Mononuclear cell (primary cell): ENCODE results near the gene LPP. TPM values are rescaled to one million over a fixed set of nuclear protein-coding genes. Genes with fewer than 3 reads are reported as not detected.
"Not testable (repeated sequence)": the region's sequence is repeated elsewhere in the genome, so short reads cannot be mapped to it uniquely, and the experiment has no call there.

Source experiments
- H3K27me3 ChIP-seq: 2 replicates; pipeline ENCODE4 v1.6.0; 2011; ENCODE audit warnings: low read length, control low read depth; ENCODE audit not compliant: insufficient read depth
- H3K4me1 ChIP-seq: 2 replicates; pipeline ENCODE4 v1.5.1; 2011; ENCODE audit warnings: mild to moderate bottlenecking, low read length, control low read depth; ENCODE audit not compliant: insufficient read depth
- H3K4me3 ChIP-seq: 2 replicates; pipeline ENCODE4 v1.5.1; 2011; ENCODE audit warnings: mild to moderate bottlenecking, low read length, moderate library complexity
- H3K9me3 ChIP-seq: 2 replicates; pipeline ENCODE4 v1.5.1; 2011; ENCODE audit warnings: low read depth, mild to moderate bottlenecking, control low read depth, low read length
- total RNA-seq: library from RNA; depleted of rRNA; stranded (reverse); fragments of >200 nt; gene quantifications from one replicate; pipeline ENCODE4 v1.2.3, GENCODE V29; 2012

LPP gene
- total RNA-seq, 1 donor: 32.5 TPM

DNA sequence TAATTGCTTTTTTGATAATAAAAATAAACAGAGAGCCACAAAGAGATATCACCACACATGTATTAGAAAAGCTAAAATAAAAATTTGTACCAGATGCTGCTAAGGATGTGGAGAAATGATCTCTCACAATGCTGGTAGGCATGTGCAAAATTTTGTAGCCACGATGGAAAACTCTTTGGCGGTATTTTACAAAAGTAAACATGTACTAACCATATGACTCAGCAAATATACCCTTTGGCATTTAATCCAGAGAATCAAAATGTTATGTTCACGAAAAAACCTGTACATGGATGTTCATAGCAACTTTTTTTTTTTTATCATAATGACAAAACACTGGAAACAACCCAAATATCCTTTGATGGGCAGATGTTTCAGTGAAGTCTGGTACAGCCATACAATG, 261.2 kb downstream of the LPP start:
- H3K9me3 ChIP-seq: no peaks in the 10 kb centered on the region
- no peak overlapping the region for H3K4me3 ChIP-seq
- H3K4me1 ChIP-seq: peaks cover 17% of the 10 kb centered on the region
- H3K27me3 ChIP-seq: no peaks in the 10 kb centered on the region

GRCh38 chr3:188416041-188416440, 262.1 kb downstream of the LPP start:
- peaks cover 21% of the 10 kb centered on the region for H3K4me1 ChIP-seq
- H3K4me3 ChIP-seq: no peak overlapping the region
- H3K9me3 ChIP-seq: no peaks in the 10 kb centered on the region
- no peaks in the 10 kb centered on the region for H3K27me3 ChIP-seq

GRCh38 chr3:188417271-188417696, 263.3 kb downstream of the LPP start:
- H3K9me3 ChIP-seq: no peaks in the 10 kb centered on the region
- H3K4me3 ChIP-seq: no peak overlapping the region
- H3K4me1 ChIP-seq: peaks cover 34% of the 10 kb centered on the region
- no peaks in the 10 kb centered on the region for H3K27me3 ChIP-seq

- H3K9me3 ChIP-seq: no peaks in the 10 kb centered on the region
- H3K27me3 ChIP-seq: no peaks in the 10 kb centered on the region
- H3K4me3 ChIP-seq: no peak overlapping the region
- peaks cover 39% of the 10 kb centered on the region for H3K4me1 ChIP-seq
These were observed 263.8 kb downstream of the LPP start for GRCh38 chr3:188417766-188418165.

- H3K4me1 ChIP-seq: peaks cover 42% of the 10 kb centered on the region
- H3K27me3 ChIP-seq: no peaks in the 10 kb centered on the region
- H3K4me3 ChIP-seq: no peak overlapping the region
- H3K9me3 ChIP-seq: no peaks in the 10 kb centered on the region
These were observed 267.3 kb downstream of the LPP start for GRCh38 chr3:188421151-188421821.

DNA sequence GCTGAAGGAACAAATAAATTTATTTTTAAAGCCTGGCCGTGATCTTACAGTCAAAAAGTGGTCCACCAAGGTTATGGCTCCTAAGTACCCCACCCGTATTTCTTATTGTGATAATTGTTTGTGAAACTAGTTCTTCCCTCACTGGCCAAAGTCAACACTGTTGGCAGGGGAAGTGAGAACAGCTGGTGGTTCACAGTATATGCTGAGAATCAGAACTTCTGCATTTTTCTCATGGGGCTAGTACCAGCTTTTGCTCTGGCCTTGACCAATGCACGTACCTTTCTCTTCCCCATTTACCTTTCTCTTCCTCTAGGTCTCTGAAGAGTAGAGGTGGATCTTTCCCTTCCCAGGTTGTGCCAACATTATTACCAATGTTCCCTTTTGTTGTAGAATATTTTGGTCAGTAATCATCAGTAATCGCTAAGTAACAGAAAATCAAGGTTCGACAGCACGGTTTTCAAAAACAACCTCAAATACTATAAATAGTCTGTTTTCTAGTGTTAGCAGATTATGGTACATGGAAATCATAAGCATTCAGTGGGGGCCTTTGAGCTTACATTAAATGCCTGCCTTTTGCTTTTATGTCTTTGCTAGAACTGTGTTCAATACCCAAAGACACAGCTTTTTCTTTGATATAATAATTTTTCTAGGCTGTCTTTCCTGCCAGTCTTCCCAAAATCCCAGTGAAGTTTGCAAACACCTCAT, 268.0 kb downstream of the LPP start:
- H3K4me1 ChIP-seq: peaks cover 37% of the 10 kb centered on the region
- no peak overlapping the region for H3K4me3 ChIP-seq
- H3K27me3 ChIP-seq: no peaks in the 10 kb centered on the region
- no peaks in the 10 kb centered on the region for H3K9me3 ChIP-seq

DNA sequence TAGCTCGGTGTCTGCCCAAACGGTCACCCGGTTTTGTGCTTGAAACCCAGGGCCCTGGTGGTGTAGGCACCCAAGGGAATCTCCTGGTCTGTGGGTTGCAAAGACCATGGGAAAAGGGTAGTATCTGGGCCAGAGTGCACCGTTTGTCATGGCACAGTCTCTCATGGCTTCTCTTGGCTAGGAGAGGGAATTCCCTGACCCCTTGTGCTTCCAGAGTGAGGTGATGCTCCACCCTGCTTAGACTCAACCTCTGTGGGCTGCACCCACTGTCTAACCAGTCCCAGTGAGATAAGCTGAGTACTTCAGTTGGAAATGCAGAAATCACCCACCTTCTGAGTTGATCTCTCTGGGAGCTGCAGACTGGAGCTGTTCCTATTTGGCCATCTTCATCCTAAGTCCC, 274.0 kb downstream of the LPP start:
- H3K9me3 ChIP-seq, H3K4me3 ChIP-seq, H3K27me3 ChIP-seq: not testable (repeated sequence)
- H3K4me1 ChIP-seq: peaks cover 28% of the 10 kb centered on the region

- Histone ChIP-seq H3K9me3 (no peaks in the 10 kb centered on the region), H3K27me3 (no peaks in the 10 kb centered on the region), H3K4me3 (no peak overlapping the region), H3K4me1 (peaks cover 43% of the 10 kb centered on the region)
These were observed 277.1 kb downstream of the LPP start for GRCh38 chr3:188431040-188431439.

DNA sequence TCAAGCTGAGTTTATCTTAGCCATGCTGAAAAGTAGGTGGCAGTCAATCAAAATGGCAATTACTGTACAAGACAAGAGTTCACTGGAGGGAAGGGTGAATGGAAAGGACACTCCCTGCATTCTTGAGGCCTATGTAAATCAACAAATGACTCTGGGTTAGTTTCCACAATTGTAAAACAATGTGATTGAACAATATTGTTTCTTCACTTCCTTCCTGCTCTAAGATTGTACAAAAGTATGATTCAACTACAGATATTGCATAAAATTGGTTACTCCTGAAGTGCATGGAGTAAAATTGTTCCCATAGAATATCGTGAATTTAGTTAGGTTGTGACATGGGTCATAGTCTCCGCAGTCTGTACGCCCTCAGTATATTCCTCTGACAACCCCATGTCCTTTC, 277.6 kb downstream of the LPP start:
- peaks cover 43% of the 10 kb centered on the region for H3K4me1 ChIP-seq
- H3K27me3 ChIP-seq: no peaks in the 10 kb centered on the region
- H3K4me3 ChIP-seq: no peak overlapping the region
- H3K9me3 ChIP-seq: no peaks in the 10 kb centered on the region

GRCh38 chr3:188432802-188433520, 279.0 kb downstream of the LPP start:
- peaks cover 39% of the 10 kb centered on the region for H3K4me1 ChIP-seq
- no peaks in the 10 kb centered on the region for H3K9me3 ChIP-seq
- no peaks in the 10 kb centered on the region for H3K27me3 ChIP-seq
- H3K4me3 ChIP-seq: no peak overlapping the region

- peaks cover 41% of the 10 kb centered on the region for H3K4me1 ChIP-seq
- H3K9me3 ChIP-seq: no peaks in the 10 kb centered on the region
- H3K4me3 ChIP-seq: no peak overlapping the region
- H3K27me3 ChIP-seq: no peaks in the 10 kb centered on the region
These were observed 279.7 kb downstream of the LPP start for GRCh38 chr3:188433521-188434150.

DNA sequence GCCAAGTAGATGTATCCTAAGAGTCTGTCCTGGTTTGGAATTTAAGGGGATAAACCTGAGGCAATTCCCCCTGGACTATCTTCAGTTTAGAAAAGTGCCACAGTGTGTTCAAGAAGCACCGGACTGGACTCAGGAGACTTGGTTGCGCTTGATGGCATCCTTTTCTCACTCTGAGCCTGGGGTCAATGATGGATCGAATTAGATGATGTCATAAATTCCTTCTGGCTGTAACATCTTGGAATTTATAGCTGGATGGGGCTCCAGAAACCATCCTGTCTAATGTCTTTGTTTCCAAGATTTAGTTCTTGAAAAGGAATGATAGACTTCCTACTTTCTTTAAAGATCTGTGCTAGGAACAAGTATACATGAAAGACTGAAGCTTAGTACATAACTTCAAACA, 280.6 kb downstream of the LPP start:
- Histone ChIP-seq H3K4me1 (peaks cover 51% of the 10 kb centered on the region), H3K4me3 (no peak overlapping the region), H3K27me3 (no peaks in the 10 kb centered on the region), H3K9me3 (no peaks in the 10 kb centered on the region)

DNA sequence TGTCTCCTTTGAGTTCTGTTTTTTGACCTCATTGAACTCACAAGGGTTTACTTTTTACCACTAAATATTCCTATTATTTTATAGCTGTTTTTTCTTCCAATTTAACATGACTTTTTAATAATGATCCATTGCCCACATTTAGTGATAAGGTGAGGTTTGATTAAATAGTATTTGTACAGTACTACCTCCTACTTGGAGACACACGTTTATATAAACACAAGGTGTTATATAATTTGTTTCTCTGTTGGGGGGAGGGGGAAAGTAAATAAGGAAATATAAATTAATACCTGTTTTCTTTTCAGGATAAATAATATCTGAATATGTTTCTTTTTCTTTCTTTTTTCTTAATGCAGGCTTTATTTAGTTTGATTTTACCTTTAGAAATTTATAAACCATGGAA, 281.3 kb downstream of the LPP start:
- Histone ChIP-seq H3K4me1 (peaks cover 56% of the 10 kb centered on the region), H3K27me3 (no peaks in the 10 kb centered on the region), H3K4me3 (no peak overlapping the region), H3K9me3 (no peaks in the 10 kb centered on the region)

DNA sequence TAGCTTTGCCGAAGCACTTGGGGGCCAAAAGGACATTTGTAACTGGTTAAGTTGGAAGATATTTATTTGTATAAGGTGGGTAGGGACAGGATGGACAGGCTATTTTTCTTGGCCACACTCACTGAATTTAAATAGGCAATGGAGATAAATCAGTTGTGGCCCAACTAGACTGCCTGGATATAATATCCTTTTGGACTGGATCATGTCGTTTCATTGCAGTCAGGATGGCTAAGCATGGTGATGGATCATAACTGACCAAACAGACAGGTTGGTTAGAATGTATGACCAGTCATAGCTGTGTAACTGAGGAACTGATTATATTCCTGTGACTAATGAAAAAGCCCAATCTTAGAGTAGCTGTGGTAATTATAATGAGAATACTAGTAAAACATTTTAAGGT, 284.0 kb downstream of the LPP start:
- H3K27me3 ChIP-seq: no peaks in the 10 kb centered on the region
- H3K4me3 ChIP-seq: no peak overlapping the region
- peaks cover 42% of the 10 kb centered on the region for H3K4me1 ChIP-seq
- no peaks in the 10 kb centered on the region for H3K9me3 ChIP-seq

- Histone ChIP-seq H3K4me1 (peaks cover 38% of the 10 kb centered on the region), H3K27me3 (no peaks in the 10 kb centered on the region), H3K9me3 (no peaks in the 10 kb centered on the region), H3K4me3 (no peak overlapping the region)
These were observed 285.1 kb downstream of the LPP start for GRCh38 chr3:188439080-188439479.
